HG03378 (cell line): ENCODE data around the gene VWF.

Experiments
- ATAC-seq: cut with Tn5 transposase; IDR thresholded peaks from one replicate; pipeline ENCODE4 v1.9.1; 2021; ENCODE audit warnings: mild to moderate bottlenecking, moderate library complexity; ENCODE audit not compliant: unreplicated experiment

VWF gene

GRCh38 chr12:5900533-5901205 is 223.8 kb downstream of the VWF start:
- no peak for ATAC-seq

GRCh38 chr12:5900076-5900475 is 224.4 kb downstream of the VWF start:
- no peak for ATAC-seq

GRCh38 chr12:5899675-5900074 is 224.8 kb downstream of the VWF start:
- ATAC-seq: no peak

- ATAC-seq: no peak
Measured at GRCh38 chr12:5898874-5899273, 225.6 kb downstream of the VWF start.
